PC-9 (cell line): Measurements from ENCODE around the gene NCOA5. TPM values are rescaled to one million over a fixed set of nuclear protein-coding genes. Genes with fewer than 3 reads are reported as not detected.

Experiments
- BruUV-seq: library from RNA; stranded (reverse); fragments of 400-500 nt; replicated peaks from 2 replicates; lab custom pipeline; 2021; lab: Mats Ljungman, UMichigan
- CTCF ChIA-PET: fragments of 300-600 bp; sonication (Branson Sonifier 250); formaldehyde crosslinking; loops from one replicate; lab custom pipeline; 2022; ENCODE audit warnings: antibody characterized with exemption; lab: Charles Lee
- POLR2A ChIA-PET: fragments of 300-600 bp; sonication (Branson Sonifier 250); formaldehyde crosslinking; loops from one replicate; lab custom pipeline; 2022; ENCODE audit warnings: antibody characterized with exemption; ENCODE audit not compliant: unreplicated experiment; lab: Charles Lee
- DNase-seq, 2 experiments: peaks; one replicate each; pipeline versions ENCODE4 v3.0.0 to v3.0.0-alpha.2; 2015 to 2022; ENCODE audit warnings: mixed read lengths in 1 of 2
- H2AFZ ChIP-seq: fragments of 200-600 bp; sonication (generic); 2 replicates; pipeline ENCODE4 v1.8.1; 2017; ENCODE audit warnings: antibody characterized with exemption
- H3F3A ChIP-seq: fragments of 200-600 bp; sonication (generic); 2 replicates; pipeline ENCODE4 v1.8.1; 2017; ENCODE audit warnings: antibody characterized with exemption, mild to moderate bottlenecking, low read depth; ENCODE audit not compliant: insufficient read depth
- H3K27ac ChIP-seq: fragments of 200-600 bp; sonication (generic); 2 replicates; pipeline ENCODE4 v1.6.1; 2016; ENCODE audit warnings: mixed run types
- H3K27me3 ChIP-seq: fragments of 200-600 bp; sonication (generic); 2 replicates; pipeline ENCODE4 v1.6.1; 2016; ENCODE audit warnings: low read depth, mixed run types; ENCODE audit not compliant: insufficient read depth
- H3K36me3 ChIP-seq: fragments of 200-600 bp; sonication (generic); 2 replicates; pipeline ENCODE4 v1.6.1; 2016; ENCODE audit warnings: low read depth, mixed run types
- H3K4me1 ChIP-seq: fragments of 200-600 bp; sonication (generic); replicated peaks from 2 replicates; pipeline ENCODE4 v1.6.1; 2016; ENCODE audit warnings: mixed run types; ENCODE audit not compliant: insufficient read depth
- H3K4me2 ChIP-seq: fragments of 200-600 bp; sonication (generic); 2 replicates; pipeline ENCODE4 v1.6.1; 2017; ENCODE audit warnings: mixed run types
- H3K4me3 ChIP-seq: fragments of 200-600 bp; sonication (generic); 2 replicates; pipeline ENCODE4 v1.6.1; 2016; ENCODE audit warnings: mixed run types
- H3K79me2 ChIP-seq: fragments of 200-600 bp; sonication (generic); 2 replicates; pipeline ENCODE4 v1.6.1; 2017; ENCODE audit warnings: low read depth, mixed run types
- H3K9me2 ChIP-seq: fragments of 200-600 bp; sonication (generic); 2 replicates; pipeline ENCODE4 v1.8.1; 2017; ENCODE audit warnings: mild to moderate bottlenecking; ENCODE audit not compliant: insufficient read depth
- H3K9me3 ChIP-seq: fragments of 200-600 bp; sonication (generic); 2 replicates; pipeline ENCODE4 v1.8.1; 2016; ENCODE audit warnings: low read depth; ENCODE audit not compliant: insufficient read depth
- H4K20me1 ChIP-seq: fragments of 200-600 bp; sonication (generic); 2 replicates; pipeline ENCODE4 v1.8.1; 2017; ENCODE audit not compliant: insufficient read depth
- EZH2 ChIP-seq: fragments of 200-600 bp; sonication (generic); IDR thresholded peaks from 2 replicates; pipeline ENCODE4 v1.8.0; 2017; ENCODE audit warnings: antibody characterized with exemption, low read depth
- intact Hi-C: fragments of 100-400 bp; cut with micrococcal nuclease; formaldehyde crosslinking; loops from one replicate; pipeline ENCODE4 v1.10.0; 2022; ENCODE audit not compliant: unreplicated experiment
- total RNA-seq: library from RNA; stranded (reverse); gene quantifications from 2 replicates; pipeline ENCODE4 v1.2.3, GENCODE V29; 2021
- TF ChIP-seq, protein P1 (sequence below): fragments of 200-600 bp; sonication (generic); conservative IDR thresholded peaks from 2 replicates; pipeline ENCODE4 v1.6.1; 2017; ENCODE audit warnings: mixed run types, antibody characterized with exemption, mild to moderate bottlenecking, moderate library complexity

The NCOA5 gene
- total RNA-seq, 1 experiment from 2014 or later, result 28.1 TPM

DNA sequence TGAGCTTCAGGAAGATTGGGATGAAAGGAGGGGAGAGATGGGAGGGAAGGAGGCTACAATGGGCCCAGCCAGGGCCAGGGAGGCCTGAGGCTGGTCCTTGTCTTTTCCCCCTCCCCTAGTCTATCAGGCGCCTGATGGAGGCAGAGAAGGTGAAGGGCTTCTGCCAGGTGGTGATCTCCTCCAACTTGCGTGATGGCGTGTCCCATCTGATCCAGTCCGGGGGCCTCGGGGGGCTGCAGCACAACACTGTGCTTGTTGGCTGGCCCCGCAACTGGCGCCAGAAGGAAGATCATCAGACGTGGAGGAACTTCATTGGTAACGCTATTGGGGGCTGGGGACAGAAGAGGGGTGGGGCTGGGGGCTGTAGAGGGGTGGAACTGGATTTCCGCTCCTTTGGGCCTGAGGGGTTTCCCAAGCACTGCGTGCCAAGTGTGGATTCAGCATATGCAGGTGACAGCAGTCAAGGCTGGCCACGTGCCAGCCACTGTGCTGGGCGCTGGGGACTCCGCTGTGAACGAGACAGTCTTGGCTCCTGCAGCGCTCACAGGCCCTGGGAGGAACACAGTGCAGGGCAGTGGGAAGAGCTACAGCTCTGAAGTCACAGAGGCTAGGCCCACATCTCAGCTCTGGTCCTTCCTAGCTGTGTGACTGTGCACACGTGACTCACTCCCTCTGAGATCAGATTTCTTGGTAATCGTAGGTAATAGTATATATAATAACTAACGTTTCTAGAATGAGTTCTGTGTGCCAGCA is 38.0 kb downstream of the NCOA5 start:
- H4K20me1 ChIP-seq, result no peaks in the 10 kb centered on the region
- intact Hi-C loops, result no loop called here
- DNase-seq, result no peak
- H3K79me2 ChIP-seq, result no peaks in the 10 kb centered on the region
- no peaks in the 10 kb centered on the region for H3K36me3 ChIP-seq
- no peaks in the 10 kb centered on the region for H3K4me1 ChIP-seq
- H3K9me3 ChIP-seq, result no peaks in the 10 kb centered on the region
- H3K4me2 ChIP-seq, result no peak overlapping the region
- H3K27ac ChIP-seq, result no peak overlapping the region
- no peaks in the 10 kb centered on the region for H3K9me2 ChIP-seq
- no peak overlapping the region for H2AFZ ChIP-seq
- ChIA-PET CTCF (no interaction called here), POLR2A (interaction anchor here (0.7 kb wide), 1 partner anchor 1074 kb away, joined by 6 read pairs; no protein-coding TSS in a partner anchor)
- H3F3A ChIP-seq, result no peaks in the 10 kb centered on the region
- H3K4me3 ChIP-seq, result no peak overlapping the region
- BruUV-seq, result no TSS peak
- H3K27me3 ChIP-seq, result peaks cover 43% of the 10 kb centered on the region
- TF ChIP-seq, protein P1, sequence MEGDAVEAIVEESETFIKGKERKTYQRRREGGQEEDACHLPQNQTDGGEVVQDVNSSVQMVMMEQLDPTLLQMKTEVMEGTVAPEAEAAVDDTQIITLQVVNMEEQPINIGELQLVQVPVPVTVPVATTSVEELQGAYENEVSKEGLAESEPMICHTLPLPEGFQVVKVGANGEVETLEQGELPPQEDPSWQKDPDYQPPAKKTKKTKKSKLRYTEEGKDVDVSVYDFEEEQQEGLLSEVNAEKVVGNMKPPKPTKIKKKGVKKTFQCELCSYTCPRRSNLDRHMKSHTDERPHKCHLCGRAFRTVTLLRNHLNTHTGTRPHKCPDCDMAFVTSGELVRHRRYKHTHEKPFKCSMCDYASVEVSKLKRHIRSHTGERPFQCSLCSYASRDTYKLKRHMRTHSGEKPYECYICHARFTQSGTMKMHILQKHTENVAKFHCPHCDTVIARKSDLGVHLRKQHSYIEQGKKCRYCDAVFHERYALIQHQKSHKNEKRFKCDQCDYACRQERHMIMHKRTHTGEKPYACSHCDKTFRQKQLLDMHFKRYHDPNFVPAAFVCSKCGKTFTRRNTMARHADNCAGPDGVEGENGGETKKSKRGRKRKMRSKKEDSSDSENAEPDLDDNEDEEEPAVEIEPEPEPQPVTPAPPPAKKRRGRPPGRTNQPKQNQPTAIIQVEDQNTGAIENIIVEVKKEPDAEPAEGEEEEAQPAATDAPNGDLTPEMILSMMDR, result no peak
- TF ChIP-seq EZH2, result no peak

GRCh38 chr20:46050885-46051284 is 38.9 kb downstream of the NCOA5 start:
- Histone ChIP-seq H3K27me3 (peaks cover 51% of the 10 kb centered on the region), H2AFZ (no peak overlapping the region), H3K4me2 (no peak overlapping the region), H4K20me1 (no peaks in the 10 kb centered on the region), H3K4me3 (no peak overlapping the region), H3K27ac (no peak overlapping the region), H3K36me3 (no peaks in the 10 kb centered on the region), H3K9me3 (no peaks in the 10 kb centered on the region), H3K79me2 (no peaks in the 10 kb centered on the region), H3K4me1 (no peaks in the 10 kb centered on the region), H3F3A (no peaks in the 10 kb centered on the region), H3K9me2 (no peaks in the 10 kb centered on the region)
- TF ChIP-seq, protein P1, result no peak
- TF ChIP-seq EZH2, result no peak
- CTCF ChIA-PET, result no interaction called here
- DNase-seq, result no peak
- intact Hi-C loops, result no loop called here
- BruUV-seq, result no TSS peak
- POLR2A ChIA-PET, result no interaction called here

DNA sequence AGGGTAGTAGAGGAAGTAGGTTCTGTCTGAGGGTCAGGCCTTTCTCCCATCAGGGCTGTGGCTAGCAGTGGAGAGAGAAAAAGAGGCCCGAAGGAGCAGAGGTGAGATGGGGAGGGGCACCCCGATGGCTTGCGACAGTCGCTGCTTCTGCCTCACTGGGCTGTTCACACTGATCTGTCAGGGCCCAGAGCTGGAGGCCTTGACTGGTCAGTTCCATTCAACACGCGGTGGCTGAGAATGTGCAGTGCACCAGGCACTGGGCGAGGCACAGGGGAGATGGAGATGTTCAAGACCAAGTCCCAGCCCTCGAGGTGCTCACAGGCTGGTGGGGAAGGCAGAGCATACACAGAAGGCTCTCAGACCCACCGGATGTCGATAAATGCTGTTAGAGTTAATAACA is 39.3 kb downstream of the NCOA5 start:
- Histone ChIP-seq H3K4me3 (no peak overlapping the region), H3K4me2 (no peak overlapping the region), H3K9me2 (no peaks in the 10 kb centered on the region), H3K27ac (no peak overlapping the region), H3K9me3 (no peaks in the 10 kb centered on the region), H4K20me1 (no peaks in the 10 kb centered on the region), H3K36me3 (no peaks in the 10 kb centered on the region), H3F3A (no peaks in the 10 kb centered on the region), H3K4me1 (no peaks in the 10 kb centered on the region), H3K27me3 (peaks cover 56% of the 10 kb centered on the region), H3K79me2 (no peaks in the 10 kb centered on the region), H2AFZ (no peak overlapping the region)
- TF ChIP-seq EZH2, result no peak
- TF ChIP-seq, protein P1, result no peak
- no peak for DNase-seq
- CTCF ChIA-PET, result no interaction called here
- intact Hi-C loops, result no loop called here
- POLR2A ChIA-PET, result no interaction called here
- no TSS peak for BruUV-seq
